AG10803 (cell line): ENCODE data around the gene OCIAD1.
"Not testable (repeated sequence)": the region's sequence is repeated elsewhere in the genome, so short reads cannot be mapped to it uniquely, and the experiment has no call there.

Experiments
- DNase-seq: peaks from one replicate; pipeline ENCODE4 v3.0.0; 2010; ENCODE audit warnings: low read depth
- H3K4me3 ChIP-seq: 2 replicates; pipeline ENCODE4 v1.5.1; 2011; ENCODE audit warnings: mild to moderate bottlenecking, low read length, control low read depth
- CTCF ChIP-seq: conservative IDR thresholded peaks from 2 replicates; pipeline ENCODE4 v1.5.1; 2011; ENCODE audit warnings: mild to moderate bottlenecking, low read length, control low read depth, inconsistent platforms

Gene OCIAD1

GRCh38 chr4:48801016-48801715 is 29.7 kb upstream of the OCIAD1 start:
- no peak for DNase-seq
- no peak for TF ChIP-seq CTCF
- H3K4me3 ChIP-seq = no peak overlapping the region

GRCh38 chr4:48804584-48805301 is 26.1 kb upstream of the OCIAD1 start:
- no peak for TF ChIP-seq CTCF
- DNase-seq = no peak
- no peak overlapping the region for H3K4me3 ChIP-seq

- TF ChIP-seq CTCF = no peak
- H3K4me3 ChIP-seq = no peak overlapping the region
- DNase-seq = no peak
These were observed 18.0 kb upstream of the OCIAD1 start for GRCh38 chr4:48812866-48813265.

- no peak for DNase-seq
- no peak overlapping the region for H3K4me3 ChIP-seq
- TF ChIP-seq CTCF = no peak
These were observed 16.9 kb upstream of the OCIAD1 start for GRCh38 chr4:48813964-48814363.

- no peak overlapping the region for H3K4me3 ChIP-seq
- DNase-seq = no peak
- TF ChIP-seq CTCF = no peak
These were observed 15.4 kb upstream of the OCIAD1 start for GRCh38 chr4:48815483-48815882.

GRCh38 chr4:48816297-48816696 is 14.6 kb upstream of the OCIAD1 start:
- H3K4me3 ChIP-seq, DNase-seq: not testable (repeated sequence)

- H3K4me3 ChIP-seq = no peak overlapping the region
- no peak for TF ChIP-seq CTCF
- no peak for DNase-seq
These were observed 13.9 kb upstream of the OCIAD1 start for GRCh38 chr4:48816971-48817370.

GRCh38 chr4:48821431-48821830 is 9.5 kb upstream of the OCIAD1 start:
- not testable (repeated sequence) for H3K4me3 ChIP-seq, DNase-seq
